Measurements from ENCODE around the gene NCLN. TPM values are rescaled to one million over a fixed set of nuclear protein-coding genes. Genes with fewer than 3 reads are reported as not detected.

The NCLN gene
- 31.4 and 34.4 TPM in 2 replicates for total RNA-seq (2014; rRNA removed; shearing (Covaris generic))
- 103 and 113 TPM in 2 replicates for polyA plus RNA-seq (2014; cell fraction: nucleus; rRNA removed)

DNA sequence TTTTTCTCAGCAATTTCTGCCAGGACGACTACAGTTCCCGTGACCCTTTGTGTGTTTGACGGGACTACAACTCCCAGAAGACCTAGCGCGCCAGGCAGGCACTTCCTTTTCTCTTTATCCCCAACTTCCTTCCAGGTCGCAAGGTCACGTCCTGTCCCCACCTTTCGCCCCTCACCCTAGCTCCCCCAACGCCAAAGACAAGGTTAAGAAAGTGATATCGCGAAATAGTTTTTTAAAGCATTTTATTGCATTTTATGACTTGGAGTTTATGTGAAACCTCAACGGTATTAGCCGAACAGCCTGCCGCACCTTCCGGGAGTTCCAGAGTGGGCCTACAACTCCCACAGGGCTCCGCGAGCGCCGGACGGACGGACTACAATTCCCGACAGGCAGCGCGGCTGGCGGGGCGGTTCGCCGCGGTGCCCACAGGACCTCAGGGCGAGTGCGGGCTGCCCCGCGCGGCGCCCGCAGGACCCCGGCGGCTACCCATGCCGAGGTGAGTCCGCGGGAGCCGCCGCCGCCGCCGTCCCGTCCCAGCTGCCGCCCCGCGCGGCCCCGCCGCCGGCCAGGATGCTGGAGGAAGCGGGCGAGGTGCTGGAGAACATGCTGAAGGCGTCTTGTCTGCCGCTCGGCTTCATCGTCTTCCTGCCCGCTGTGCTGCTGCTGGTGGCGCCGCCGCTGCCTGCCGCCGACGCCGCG lies at the start of gene NCLN:
NCLN (plus strand) TSS at position 470 of the 699 bp plus-strand sequence; CDS start at position 571, 101 bp downstream.
- peak; percentile 86 for DNase-seq (ENCODE audit: extremely low read depth, low read depth)

DNA sequence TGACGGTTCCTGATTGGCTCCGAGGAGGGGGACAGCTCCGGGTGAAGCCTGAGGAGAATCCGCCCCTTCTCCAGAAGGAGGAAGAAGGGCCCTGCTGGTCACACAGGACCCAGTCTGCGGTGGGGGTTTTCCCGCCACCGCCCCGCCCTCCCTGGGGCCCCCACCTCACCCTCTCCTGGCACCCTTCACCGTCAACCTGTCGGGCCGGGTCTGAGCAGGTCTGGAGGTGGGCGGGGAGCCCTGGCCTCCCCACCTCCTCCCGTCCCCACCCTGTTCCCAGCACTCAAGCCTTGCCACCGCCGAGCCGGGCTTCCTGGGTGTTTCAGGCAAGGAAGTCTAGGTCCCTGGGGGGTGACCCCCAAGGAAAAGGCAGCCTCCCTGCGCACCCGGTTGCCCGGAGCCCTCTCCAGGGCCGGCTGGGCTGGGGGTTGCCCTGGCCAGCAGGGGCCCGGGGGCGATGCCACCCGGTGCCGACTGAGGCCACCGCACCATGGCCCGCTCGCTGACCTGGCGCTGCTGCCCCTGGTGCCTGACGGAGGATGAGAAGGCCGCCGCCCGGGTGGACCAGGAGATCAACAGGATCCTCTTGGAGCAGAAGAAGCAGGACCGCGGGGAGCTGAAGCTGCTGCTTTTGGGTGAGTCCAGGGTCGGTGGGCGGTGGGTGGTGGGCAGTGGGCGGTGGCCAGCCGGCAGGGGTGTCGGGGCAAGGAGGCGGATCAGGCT lies 49.6 kb upstream of the NCLN start, which contains the start of gene GNA15:
GNA15 (plus strand) TSS at position 73 of the 723 bp plus-strand sequence; CDS start at position 491, 418 bp downstream.
- DNase-seq (ENCODE audit: extremely low read depth, low read depth) = no peak

DNA sequence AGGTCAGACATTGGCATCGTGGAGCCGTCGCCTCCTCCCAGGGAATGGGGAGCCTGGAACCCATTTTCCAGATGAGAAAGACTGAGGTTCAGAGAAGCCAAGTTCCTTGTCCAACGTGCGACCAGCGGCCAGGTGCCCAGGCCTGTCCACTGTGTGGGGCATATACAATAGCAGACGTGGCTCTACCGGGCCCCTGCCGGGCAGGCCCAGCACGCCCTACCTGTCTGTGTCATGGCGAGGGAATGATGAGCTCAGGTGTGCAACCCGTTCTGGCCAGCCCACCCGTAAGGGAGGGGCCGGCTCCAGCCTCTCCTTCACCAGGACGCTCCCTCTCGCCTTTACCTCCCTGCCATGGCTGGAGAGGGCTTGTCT lies 49.1 kb upstream of the NCLN start:
- DNase-seq (ENCODE audit: extremely low read depth, low read depth) = no peak

DNA sequence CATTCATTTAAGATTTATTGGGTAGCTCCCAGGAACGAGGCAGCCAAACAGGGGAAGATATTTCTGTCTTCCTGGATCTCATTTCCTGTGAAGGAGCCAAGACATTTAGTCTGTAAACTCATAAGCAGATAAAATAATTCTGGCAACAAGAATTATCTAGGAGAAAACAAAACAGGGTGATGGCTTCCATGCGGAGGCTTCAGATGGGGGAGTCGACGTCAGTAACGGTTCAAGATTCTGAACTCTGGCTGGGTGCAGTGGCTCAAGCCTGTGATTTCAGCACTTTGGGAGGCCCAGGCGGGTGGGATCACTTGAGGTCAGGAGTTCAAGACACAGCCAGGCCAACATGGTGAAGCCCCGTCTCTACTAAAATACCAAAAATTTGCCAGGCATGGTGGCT lies 48.6 kb upstream of the NCLN start:
- no peak for DNase-seq (ENCODE audit: extremely low read depth, low read depth)

- no peak for DNase-seq (ENCODE audit: extremely low read depth, low read depth)
Measured at GRCh38 chr19:3138268-3138667, 47.5 kb upstream of the NCLN start.

DNA sequence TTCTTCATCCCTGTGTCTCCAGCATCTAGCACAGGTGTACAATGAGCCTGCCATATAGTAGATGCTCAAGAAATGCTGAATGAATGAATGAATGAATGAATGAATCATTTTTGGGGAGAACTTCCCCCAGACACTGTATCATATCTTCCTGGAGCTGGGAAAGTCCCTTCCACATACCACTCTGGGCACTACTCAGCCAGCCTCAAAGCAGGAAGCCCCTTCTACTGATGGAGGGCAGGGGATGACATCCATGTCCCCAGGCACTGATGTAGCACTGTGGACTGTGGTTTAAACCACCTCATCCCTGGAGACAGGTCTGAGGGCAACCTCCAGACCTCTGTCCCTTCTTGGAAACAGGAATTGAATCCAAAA lies 45.1 kb upstream of the NCLN start:
- DNase-seq (ENCODE audit: extremely low read depth, low read depth) = no peak

GRCh38 chr19:3142292-3142670 lies 43.4 kb upstream of the NCLN start:
- peak; percentile 30 for DNase-seq (ENCODE audit: extremely low read depth, low read depth)

- DNase-seq (ENCODE audit: extremely low read depth, low read depth) = no peak
Measured at GRCh38 chr19:3142781-3143337, 42.9 kb upstream of the NCLN start.

GRCh38 chr19:3145909-3146676 lies 39.6 kb upstream of the NCLN start:
- DNase-seq (ENCODE audit: extremely low read depth, low read depth) = no peak

- no peak for DNase-seq (ENCODE audit: extremely low read depth, low read depth)
Measured at GRCh38 chr19:3146677-3147100, 39.0 kb upstream of the NCLN start.

- DNase-seq (ENCODE audit: extremely low read depth, low read depth) = no peak
Measured at GRCh38 chr19:3148503-3148902, 37.2 kb upstream of the NCLN start.

DNA sequence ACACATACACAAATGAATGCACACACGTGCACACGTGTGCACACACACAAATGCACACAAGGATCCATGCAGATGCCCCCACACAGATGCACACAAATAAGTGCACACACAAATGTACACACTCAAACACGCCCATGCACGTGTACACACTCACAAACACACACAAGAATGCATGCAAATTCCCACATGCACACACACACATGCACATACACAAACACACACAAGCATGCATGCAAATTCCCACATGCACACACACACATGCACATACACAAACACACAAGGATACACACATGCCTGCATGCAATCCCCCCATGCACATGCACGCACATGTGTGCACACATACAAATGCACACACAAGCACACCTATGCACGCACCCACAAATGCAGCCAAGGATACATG lies 36.6 kb upstream of the NCLN start:
- DNase-seq (ENCODE audit: extremely low read depth, low read depth) = no peak

- DNase-seq (ENCODE audit: extremely low read depth, low read depth) = no peak
Measured at GRCh38 chr19:3149526-3150505, 35.9 kb upstream of the NCLN start.

GRCh38 chr19:3150739-3151329 lies 34.9 kb upstream of the NCLN start:
- DNase-seq (ENCODE audit: extremely low read depth, low read depth) = no peak

- no peak for DNase-seq (ENCODE audit: extremely low read depth, low read depth)
Measured at GRCh38 chr19:3151563-3152418, 33.9 kb upstream of the NCLN start.

DNA sequence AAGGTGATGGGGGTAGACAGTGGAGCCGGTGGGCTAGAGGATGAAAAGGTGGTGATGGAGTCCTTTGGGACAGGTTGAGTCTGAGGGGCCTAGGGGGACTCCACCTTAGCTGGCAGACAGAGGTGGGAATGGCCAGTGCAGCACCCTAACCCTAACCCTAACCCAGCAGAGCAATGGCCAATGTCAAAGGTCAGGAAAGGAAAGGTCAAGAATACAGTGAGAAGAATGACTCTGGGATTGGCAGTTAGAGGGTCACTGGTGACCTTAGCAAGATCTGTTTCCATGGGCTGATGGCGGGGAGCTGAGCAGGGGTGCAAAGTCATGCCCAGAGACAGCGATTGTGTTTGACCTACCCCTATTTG lies 33.3 kb upstream of the NCLN start:
- no peak for DNase-seq (ENCODE audit: extremely low read depth, low read depth)

DNA sequence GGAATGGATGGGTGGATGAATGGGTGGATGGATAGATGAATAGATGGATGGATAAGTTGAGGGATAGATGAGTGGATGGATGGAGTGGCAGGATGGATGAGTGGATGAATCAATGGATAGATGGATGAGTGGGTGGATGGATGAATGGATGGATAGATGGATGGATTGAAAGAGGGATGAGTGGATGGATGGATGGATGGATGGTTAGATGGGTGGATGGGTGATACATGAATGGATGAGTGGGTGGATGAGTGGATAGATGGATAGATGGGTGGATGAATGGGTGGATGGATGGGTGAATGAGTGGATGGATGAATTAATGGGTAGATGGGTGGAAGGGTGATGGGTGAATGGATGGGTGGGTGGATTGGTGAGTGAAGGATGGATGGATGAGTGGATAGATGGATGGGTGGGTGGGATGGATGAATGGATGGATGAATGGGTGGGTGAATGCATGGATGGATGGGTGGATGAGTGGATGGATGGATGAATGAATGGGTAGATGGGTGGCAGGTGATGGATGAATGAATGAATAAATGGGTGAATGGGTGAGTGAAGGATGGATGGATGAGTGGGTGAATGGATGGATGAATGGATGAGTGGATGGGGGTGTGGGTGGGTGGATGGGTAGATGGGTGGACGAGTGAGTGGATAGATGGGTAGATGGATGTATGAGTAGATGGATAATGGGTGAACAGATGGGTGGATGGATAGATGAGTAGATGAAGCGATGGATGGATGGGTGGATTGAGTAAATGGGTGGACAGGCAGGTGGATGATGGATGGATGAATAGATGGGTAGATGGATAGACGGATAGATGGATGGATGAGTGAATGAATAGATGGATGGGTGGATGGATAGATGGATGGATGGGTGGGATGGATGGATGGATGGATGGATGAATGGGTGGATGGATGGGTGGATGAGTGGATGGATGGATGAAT lies 32.2 kb upstream of the NCLN start:
- DNase-seq (ENCODE audit: extremely low read depth, low read depth) = no peak

Data from NCI-H460 (cell line).